ENCODE measurements around the gene MMP1. TPM values are rescaled to one million over a fixed set of nuclear protein-coding genes. Genes with fewer than 3 reads are reported as not detected.

Gene MMP1
- total RNA-seq, 1 experiment from 2014 or later, result 0.15 TPM

GRCh38 chr11:102781676-102782075 is 16.3 kb downstream of the MMP1 start:
- H3K36me3 ChIP-seq (ENCODE audit: control insufficient read depth, insufficient read depth, low read length), result no peaks in the 10 kb centered on the region
- no peak overlapping the region for H3K4me3 ChIP-seq (ENCODE audit: low read depth in 2 of 2, low read length in 2 of 2)
- intact Hi-C loops (cut with micrococcal nuclease; ENCODE audit: unreplicated experiment) (no loop called here), in situ Hi-C loops (cut with HindIII; ENCODE audit: low pct_unique_long_range_greater_than_20kb, low sequenced_read_pairs) (no loop called here)
- H3K27me3 ChIP-seq (ENCODE audit: control insufficient read depth, insufficient read depth, low read length), result no peaks in the 10 kb centered on the region; the same call in 1 of the 2 replicates
- no peak for ATAC-seq
- peaks cover 7% of the 10 kb centered on the region for H3K4me1 ChIP-seq (ENCODE audit: control insufficient read depth, insufficient read depth, low read length)
- H3K27ac ChIP-seq (ENCODE audit: low read length), result no peak overlapping the region
- POLR2A ChIA-PET, result no interaction called here
- BruUV-seq (replicated peaks), result no TSS peak
- TF ChIP-seq SIN3A (IDR thresholded peaks at IDR 0.05; ENCODE audit: borderline replicate concordance, insufficient read depth, low read depth, low read length), result no peak
- TF ChIP-seq TCF7L2 (IDR thresholded peaks at IDR 0.05; ENCODE audit: low read depth, low read length), result no peak
- TF ChIP-seq, protein P1, sequence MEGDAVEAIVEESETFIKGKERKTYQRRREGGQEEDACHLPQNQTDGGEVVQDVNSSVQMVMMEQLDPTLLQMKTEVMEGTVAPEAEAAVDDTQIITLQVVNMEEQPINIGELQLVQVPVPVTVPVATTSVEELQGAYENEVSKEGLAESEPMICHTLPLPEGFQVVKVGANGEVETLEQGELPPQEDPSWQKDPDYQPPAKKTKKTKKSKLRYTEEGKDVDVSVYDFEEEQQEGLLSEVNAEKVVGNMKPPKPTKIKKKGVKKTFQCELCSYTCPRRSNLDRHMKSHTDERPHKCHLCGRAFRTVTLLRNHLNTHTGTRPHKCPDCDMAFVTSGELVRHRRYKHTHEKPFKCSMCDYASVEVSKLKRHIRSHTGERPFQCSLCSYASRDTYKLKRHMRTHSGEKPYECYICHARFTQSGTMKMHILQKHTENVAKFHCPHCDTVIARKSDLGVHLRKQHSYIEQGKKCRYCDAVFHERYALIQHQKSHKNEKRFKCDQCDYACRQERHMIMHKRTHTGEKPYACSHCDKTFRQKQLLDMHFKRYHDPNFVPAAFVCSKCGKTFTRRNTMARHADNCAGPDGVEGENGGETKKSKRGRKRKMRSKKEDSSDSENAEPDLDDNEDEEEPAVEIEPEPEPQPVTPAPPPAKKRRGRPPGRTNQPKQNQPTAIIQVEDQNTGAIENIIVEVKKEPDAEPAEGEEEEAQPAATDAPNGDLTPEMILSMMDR (IDR thresholded peaks at IDR 0.05), result no peak
- no peak for TF ChIP-seq POLR2AphosphoS5 (IDR thresholded peaks at IDR 0.05; ENCODE audit: low read depth, low read length)
- TF ChIP-seq, protein P2, sequence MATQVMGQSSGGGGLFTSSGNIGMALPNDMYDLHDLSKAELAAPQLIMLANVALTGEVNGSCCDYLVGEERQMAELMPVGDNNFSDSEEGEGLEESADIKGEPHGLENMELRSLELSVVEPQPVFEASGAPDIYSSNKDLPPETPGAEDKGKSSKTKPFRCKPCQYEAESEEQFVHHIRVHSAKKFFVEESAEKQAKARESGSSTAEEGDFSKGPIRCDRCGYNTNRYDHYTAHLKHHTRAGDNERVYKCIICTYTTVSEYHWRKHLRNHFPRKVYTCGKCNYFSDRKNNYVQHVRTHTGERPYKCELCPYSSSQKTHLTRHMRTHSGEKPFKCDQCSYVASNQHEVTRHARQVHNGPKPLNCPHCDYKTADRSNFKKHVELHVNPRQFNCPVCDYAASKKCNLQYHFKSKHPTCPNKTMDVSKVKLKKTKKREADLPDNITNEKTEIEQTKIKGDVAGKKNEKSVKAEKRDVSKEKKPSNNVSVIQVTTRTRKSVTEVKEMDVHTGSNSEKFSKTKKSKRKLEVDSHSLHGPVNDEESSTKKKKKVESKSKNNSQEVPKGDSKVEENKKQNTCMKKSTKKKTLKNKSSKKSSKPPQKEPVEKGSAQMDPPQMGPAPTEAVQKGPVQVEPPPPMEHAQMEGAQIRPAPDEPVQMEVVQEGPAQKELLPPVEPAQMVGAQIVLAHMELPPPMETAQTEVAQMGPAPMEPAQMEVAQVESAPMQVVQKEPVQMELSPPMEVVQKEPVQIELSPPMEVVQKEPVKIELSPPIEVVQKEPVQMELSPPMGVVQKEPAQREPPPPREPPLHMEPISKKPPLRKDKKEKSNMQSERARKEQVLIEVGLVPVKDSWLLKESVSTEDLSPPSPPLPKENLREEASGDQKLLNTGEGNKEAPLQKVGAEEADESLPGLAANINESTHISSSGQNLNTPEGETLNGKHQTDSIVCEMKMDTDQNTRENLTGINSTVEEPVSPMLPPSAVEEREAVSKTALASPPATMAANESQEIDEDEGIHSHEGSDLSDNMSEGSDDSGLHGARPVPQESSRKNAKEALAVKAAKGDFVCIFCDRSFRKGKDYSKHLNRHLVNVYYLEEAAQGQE (IDR thresholded peaks at IDR 0.05; ENCODE audit: insufficient read depth in 1 of 2, low read depth in 2 of 2, low read length in 1 of 2), result no peak
- DNase-seq (ENCODE audit: low read depth, low spot score), result no peak
- CTCF ChIA-PET, result no interaction called here
- H3K9me3 ChIP-seq (ENCODE audit: control insufficient read depth, insufficient read depth, low read depth, low read length), result no peaks in the 10 kb centered on the region

DNA sequence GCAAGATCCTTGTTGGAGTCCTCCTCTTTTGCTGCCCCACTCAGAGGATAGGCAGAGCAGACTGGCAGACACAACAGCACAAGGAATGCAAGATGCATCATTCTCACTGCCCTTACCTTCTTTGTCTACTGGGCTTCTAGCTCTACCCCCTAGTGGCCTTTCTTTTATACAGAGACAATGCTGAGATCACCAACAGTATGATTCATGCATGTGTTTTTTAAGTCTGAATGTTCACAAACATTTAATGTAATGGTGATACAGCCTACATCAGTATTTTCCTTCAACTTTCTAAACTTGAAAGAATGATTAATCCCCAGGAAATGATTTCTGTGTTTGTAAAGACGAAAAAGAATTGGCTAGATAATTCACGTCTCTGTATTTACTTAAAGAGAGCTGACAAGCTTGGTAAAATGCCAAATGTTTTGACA is 17.5 kb downstream of the MMP1 start, which contains the start of gene MMP10:
TSS of gene MMP10 (minus strand) at position 138 of the 428 bp plus-strand sequence. CDS start at position 101, 37 bp downstream.
- in situ Hi-C loops (cut with HindIII; ENCODE audit: low pct_unique_long_range_greater_than_20kb, low sequenced_read_pairs), result no loop called here
- Histone ChIP-seq H3K27ac (ENCODE audit: low read length) (no peak within 1 kb of the TSS), H3K36me3 (ENCODE audit: control insufficient read depth, insufficient read depth, low read length) (no peaks in the 10 kb centered on the region), H3K9me3 (ENCODE audit: control insufficient read depth, insufficient read depth, low read depth, low read length) (no peaks in the 10 kb centered on the region), H3K4me1 (ENCODE audit: control insufficient read depth, insufficient read depth, low read length) (peaks cover 7% of the 10 kb centered on the region), H3K27me3 (ENCODE audit: control insufficient read depth, insufficient read depth, low read length) (no peaks in the 10 kb centered on the region; the same call in 1 of the 2 replicates), H3K4me3 (ENCODE audit: low read depth in 2 of 2, low read length in 2 of 2) (no peak within 1 kb of the TSS)
- BruUV-seq (replicated peaks), result no TSS peak
- DNase-seq (ENCODE audit: low read depth, low spot score) (no peak), ATAC-seq (peak; percentile 72)
- ChIA-PET CTCF (no interaction called here), POLR2A (no interaction called here)
- TF ChIP-seq, protein P1 (IDR thresholded peaks at IDR 0.05), result peak; percentile 71
- TF ChIP-seq SIN3A (IDR thresholded peaks at IDR 0.05; ENCODE audit: borderline replicate concordance, insufficient read depth, low read depth, low read length), result no peak
- TF ChIP-seq, protein P2 (IDR thresholded peaks at IDR 0.05; ENCODE audit: insufficient read depth in 1 of 2, low read depth in 2 of 2, low read length in 1 of 2), result no peak
- no peak for TF ChIP-seq TCF7L2 (IDR thresholded peaks at IDR 0.05; ENCODE audit: low read depth, low read length)
- intact Hi-C loops (cut with micrococcal nuclease; ENCODE audit: unreplicated experiment), result no loop called here

Data from Panc1 (cell line).